Limb (tissue), 2 donors: Measurements from ENCODE around the gene SMARCB1.

ENCODE experiments used
- DNase-seq, 2 donors: peaks; one replicate each; pipeline ENCODE4 v3.0.0-alpha.2; 2016; ENCODE audit errors: extremely low spot score in 2 of 2

SMARCB1 gene

GRCh38 chr22:23882370-23882769, 95.6 kb downstream of the SMARCB1 start:
- no peak for DNase-seq

DNA sequence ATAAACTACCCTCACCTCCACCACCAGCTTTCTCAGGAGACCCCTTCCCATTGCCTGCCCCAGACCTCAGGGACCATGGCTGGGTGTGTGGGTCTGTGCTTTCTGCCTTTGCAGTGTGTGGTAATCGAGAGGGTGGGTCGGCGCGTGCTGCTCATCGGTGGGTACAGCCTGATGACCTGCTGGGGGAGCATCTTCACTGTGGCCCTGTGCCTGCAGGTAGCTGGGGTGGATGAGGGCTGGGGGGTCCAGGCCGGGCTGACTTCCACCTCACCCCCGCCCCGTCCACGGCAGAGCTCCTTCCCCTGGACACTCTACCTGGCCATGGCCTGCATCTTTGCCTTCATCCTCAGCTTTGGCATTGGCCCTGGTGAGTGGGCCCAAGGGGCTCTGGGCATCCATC, 96.9 kb downstream of the SMARCB1 start:
- DNase-seq = no peak

- no peak for DNase-seq
These were observed 97.4 kb downstream of the SMARCB1 start for GRCh38 chr22:23884140-23884539.
